HG02884 (cell line): ENCODE measurements around the gene TMEM135.
"Not testable (repeated sequence)": the region's sequence is repeated elsewhere in the genome, so short reads cannot be mapped to it uniquely, and the experiment has no call there.

Experiments
- ATAC-seq: cut with Tn5 transposase; IDR thresholded peaks from one replicate; pipeline ENCODE4 v1.9.1; 2021; ENCODE audit warnings: mild to moderate bottlenecking, moderate library complexity; ENCODE audit not compliant: unreplicated experiment

The TMEM135 gene

GRCh38 chr11:87020336-87020735 is 17.4 kb upstream of the TMEM135 start:
- no peak for ATAC-seq

DNA sequence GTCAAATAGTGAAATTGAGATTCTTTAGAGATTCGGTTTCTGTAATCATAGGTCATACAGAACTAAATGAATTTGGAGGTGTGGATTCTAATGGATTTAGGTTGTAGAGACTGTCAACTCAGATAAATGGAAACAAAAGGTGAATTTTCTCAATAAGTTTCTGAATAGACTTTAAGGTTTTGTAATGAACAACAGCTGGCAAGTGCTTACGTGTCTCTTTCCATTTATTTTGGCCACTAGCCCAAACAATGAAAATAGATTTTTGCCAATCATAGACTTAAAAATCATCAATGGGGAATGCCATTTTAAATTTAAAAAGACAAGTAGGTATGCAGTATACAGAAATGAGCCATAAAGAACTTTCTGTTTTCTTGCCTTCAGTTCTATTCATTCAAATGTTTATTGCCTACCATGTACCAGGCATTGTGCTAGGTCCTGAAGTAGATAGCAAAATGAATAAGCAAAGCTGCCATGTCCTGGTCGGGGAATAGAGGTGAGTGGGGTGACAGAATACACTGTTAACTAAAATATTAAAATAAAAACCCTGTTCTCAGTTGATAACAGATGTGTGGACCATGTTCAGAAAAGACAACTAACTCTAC is 16.9 kb upstream of the TMEM135 start:
- ATAC-seq: no peak

DNA sequence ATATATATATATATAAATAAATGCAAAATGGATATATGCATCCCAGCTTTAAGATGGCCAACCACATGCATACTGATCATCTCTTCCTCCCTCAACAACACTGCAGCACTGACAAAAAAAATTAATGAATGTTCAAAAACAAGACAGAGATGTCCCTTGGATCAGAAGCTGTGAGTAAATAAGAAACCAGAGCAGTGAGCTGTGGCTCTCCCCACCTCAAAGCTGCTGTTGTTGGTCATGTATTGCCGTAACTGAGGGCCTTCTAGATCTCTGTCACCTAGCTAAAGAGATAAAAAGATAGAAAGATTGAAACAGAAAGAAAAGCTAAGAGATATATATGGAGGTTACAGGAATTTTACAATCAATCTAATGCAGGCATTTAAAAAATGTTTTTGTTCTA is 15.5 kb upstream of the TMEM135 start:
- no peak for ATAC-seq

GRCh38 chr11:87022738-87023137 is 15.0 kb upstream of the TMEM135 start:
- no peak for ATAC-seq

DNA sequence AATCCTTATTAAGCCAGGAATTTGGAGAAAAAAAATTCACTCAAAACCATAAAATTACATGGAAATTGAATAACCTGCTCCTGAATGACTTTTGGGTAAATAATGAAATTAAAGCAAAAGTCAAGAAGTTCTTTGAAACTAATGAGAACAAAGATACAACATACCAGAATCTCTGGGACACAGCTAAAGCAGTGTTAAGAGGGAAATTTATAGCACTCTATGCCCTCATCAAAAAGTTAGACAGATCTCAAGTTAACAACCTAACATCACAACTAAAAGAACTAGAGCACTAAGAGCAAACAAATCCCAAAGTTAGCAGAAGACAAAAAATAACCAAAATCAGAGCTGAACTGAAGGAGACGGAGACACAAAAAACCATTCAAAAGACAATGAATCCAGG is 11.3 kb upstream of the TMEM135 start:
- not testable (repeated sequence) for ATAC-seq

DNA sequence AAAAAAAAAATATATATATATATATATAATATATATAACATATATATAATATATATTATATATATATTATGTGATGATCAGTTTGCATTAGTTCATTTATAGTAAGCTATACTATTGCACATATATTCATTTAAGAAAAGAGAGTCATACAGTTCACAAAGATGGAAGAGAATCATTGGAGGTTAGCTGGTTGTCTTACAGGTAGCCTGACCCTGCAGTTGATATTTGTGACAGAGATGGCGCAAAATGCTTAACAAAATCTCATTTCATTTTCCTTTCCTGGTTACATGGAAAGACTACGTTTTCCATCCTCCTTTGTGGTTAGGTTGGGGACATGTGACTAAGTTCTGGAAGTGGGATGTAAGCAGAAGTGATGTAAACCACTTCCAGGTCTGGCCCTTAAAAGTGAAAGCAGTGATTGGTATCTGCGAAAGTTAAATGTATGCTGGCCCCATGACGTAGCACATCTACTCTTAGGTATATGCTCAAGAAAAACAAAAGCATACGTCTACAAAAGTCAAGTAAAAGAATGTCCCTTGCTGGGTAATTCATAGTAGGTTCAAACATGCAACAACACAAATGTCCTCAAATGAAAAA is 7.2 kb upstream of the TMEM135 start:
- no peak for ATAC-seq

GRCh38 chr11:87031433-87032170 is 6.1 kb upstream of the TMEM135 start:
- no peak for ATAC-seq

DNA sequence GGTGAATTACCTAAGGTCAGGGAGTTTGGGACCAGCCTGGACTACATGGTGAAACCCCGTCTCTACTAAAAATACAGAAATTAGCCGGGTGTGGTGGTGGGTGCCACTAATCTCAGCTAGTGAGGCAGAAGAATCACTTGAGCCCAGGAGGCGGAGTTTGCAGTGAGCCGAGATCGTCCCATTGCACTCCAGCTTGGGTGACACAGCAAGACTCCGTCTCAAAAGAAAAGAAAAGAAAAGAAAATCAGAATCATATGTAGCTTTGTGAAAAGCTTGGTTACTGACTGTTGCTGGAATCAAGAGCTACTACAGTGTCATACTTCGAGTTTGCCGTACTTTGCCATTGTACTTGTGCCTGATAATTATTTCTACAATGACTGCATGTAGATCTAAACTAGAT is 4.2 kb upstream of the TMEM135 start:
- ATAC-seq: no peak

- no peak for ATAC-seq
Measured at GRCh38 chr11:87035976-87036583, 1.7 kb upstream of the TMEM135 start.

- no peak for ATAC-seq
Measured at GRCh38 chr11:87036756-87037449, 831 bp upstream of the TMEM135 start.

- ATAC-seq: no peak
Measured at GRCh38 chr11:87038235-87038977, 672 bp downstream of the TMEM135 start.

- ATAC-seq: no peak
Measured at GRCh38 chr11:87039371-87039770, 1.6 kb downstream of the TMEM135 start.

DNA sequence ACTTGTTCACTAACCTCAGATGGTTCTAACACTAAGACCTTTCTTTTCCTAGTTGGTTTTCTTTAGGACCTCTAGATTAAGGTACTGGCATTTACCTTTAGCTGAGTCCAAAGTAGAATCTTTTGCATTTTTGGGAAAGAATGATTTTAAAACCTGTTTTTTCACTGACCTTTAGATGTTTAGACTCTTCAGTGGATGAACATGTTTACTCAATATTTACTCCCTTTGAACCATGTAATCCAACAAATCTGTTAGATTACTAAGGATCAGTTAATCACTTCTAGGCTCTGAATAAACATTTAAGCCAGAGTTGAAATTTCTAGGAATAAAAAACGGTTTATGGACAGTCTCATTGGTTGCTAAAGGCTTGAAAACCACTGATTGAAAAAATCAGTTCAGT is 6.2 kb downstream of the TMEM135 start:
- ATAC-seq: no peak

DNA sequence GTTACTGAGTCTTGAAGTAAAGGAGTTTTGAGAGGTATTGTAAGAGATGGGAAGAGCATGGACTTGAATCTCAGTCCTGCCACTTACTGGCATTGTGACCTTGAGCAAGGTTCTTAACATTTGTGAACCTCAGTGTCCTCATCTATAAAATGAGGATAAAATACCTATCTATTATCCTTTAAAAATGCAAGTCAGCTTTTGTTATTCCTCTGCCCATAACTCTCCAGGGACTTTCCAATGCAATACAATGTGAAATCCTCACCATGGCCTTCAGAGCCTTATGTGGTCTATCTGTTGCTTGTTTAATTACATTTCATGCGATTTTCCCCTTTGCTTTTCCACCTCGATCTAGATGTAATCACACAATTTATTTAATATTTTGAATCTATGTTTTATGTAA is 9.1 kb downstream of the TMEM135 start:
- ATAC-seq: no peak

DNA sequence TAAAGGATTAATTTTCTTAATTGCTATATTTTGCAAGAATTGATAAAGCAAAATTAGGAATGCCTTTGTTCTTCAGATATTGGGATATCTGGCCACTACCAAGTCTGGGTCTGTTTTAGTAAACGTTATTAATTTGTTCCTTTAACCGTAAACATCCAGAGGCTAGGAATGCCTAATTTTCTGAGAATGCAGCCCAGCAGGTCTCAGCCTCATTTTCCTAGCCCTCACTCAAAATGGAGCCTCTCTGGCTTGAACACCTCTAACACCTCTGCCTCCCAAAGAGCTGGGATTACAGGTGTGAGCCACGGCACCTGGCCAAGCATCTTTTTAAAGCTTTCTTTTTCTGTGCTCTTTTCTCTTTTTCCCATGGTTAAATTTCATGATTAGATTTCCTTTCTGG is 18.4 kb downstream of the TMEM135 start:
- no peak for ATAC-seq

GRCh38 chr11:87057749-87058148 is 20.0 kb downstream of the TMEM135 start:
- no peak for ATAC-seq

DNA sequence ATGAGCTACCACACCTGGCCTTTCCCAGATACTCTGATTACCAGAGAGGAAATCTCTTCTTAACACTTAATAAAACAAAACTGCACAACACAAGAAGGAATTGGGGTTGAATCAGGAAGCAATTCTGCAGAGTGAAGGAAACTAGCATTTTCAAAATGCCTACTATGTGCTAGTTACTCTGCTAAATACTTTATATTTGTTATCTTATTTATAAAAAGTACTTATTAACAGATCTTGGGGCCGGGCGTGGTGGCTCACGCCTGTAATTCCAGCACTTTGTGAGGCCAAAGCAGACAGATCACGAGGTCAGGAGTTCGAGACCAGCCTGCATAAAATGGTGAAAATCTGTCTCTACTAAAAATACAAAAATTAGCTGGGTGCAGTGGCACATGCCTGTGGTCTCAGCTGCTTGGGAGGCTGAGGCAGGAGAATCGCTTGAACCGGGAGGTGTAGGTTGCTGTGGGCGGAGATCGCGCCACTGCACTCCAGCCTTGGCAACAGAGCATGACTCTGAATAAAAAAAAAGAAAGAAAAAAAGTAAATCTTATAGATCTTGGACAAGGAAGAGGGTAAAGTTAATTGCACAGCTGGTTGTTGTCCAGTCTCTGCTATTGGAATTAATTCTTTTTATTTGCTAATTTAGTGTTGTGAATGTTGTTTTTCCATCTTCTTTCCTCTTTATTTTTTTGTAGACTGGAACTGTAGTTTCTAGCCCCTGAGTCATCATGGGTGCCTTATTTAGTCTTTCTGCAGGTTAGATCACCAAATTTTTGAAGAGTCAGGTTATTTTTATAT is 22.1 kb downstream of the TMEM135 start:
- ATAC-seq: no peak

DNA sequence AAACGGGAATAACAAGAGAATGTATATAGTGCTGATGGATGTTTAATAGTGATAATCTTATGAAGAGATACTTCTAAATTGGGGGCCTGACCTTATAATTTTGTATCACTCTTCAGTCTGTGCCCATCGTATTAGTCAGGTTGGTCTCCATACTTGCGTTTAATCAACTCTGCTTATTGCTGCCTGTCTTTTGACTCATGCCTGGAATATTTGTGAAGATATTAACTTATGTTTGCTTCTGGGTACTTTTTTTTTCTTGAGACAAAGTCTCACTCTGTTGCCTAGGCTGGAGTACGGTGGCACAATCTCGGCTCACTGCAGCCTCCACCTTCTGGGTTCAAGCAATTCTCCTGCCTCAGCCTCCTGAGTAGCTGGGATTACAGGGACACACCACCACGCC is 24.0 kb downstream of the TMEM135 start:
- no peak for ATAC-seq

DNA sequence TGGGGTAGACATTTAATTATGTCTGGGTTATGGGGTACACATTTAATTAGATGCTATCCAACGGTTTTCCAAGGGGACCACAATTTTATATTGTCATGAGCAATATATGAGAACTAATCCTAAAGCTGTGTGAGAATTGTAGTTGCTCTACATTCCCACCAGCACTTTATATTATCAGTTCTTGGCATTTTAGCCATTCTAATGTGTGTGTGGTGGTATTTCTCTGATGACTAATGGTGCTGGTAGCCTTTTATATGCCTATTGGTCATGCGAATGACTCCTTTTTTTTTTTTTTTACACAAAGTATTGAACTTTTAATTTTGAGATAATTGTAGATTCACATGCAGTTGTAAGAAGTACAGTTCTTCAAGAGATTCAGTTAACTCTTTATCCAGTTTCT is 26.2 kb downstream of the TMEM135 start:
- no peak for ATAC-seq

GRCh38 chr11:87072787-87073186 is 35.1 kb downstream of the TMEM135 start:
- no peak for ATAC-seq
